Raji (cell line): ENCODE measurements around the gene POU2F3.

Source experiments
- POLR2A ChIP-seq: IDR thresholded peaks from 2 replicates; pipeline ENCODE4 v1.6.1; 2011; ENCODE audit warnings: low read depth, low read length, control low read depth; ENCODE audit not compliant: insufficient read depth

POU2F3 gene

GRCh38 chr11:120239713-120240640, at the start of gene POU2F3:
Gene POU2F3 (plus strand): TSS chr11:120240140. CDS start chr11:120240344, 204 bp downstream.
- no peak for TF ChIP-seq POLR2A

GRCh38 chr11:120191058-120191457, 48.9 kb upstream of the POU2F3 start:
- no peak for TF ChIP-seq POLR2A

- TF ChIP-seq POLR2A: no peak
These were observed 46.9 kb upstream of the POU2F3 start for GRCh38 chr11:120192831-120193625.

- TF ChIP-seq POLR2A: no peak
These were observed 45.8 kb upstream of the POU2F3 start for GRCh38 chr11:120194166-120194565.

DNA sequence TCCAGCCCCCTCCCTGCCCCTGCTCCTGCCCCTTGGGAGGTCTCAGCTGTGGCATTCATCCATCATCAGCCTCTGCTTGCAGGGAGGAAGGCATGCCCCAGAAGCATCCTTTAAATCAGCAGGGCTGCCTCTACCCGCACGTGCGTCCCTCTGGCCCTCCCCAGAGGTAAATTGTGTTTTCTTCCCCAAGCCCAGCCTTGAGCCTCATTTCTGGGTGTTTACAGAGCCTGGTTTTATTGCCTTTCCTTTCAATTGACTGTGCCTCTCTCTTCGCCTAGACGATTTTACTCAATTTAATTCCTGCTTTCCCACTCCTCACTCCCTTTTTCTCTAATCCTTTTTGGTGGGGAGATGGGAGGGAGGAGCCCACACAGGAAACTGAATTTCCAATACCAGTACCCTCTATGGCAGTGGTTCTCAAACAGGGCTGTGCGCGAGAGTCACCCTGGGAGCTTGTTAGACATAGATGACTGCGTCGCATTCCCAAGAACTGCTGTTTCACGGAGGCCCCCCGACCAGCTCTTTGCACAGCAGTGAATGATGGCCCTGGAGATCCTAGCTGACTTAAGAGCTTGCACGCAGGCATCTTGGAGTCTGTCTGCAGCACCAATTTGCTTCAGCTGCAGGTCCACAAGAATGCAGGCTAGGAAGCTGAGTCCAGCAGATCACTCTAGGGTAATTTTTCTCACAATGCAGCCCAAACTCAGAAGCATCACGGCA, 44.2 kb upstream of the POU2F3 start:
- no peak for TF ChIP-seq POLR2A

DNA sequence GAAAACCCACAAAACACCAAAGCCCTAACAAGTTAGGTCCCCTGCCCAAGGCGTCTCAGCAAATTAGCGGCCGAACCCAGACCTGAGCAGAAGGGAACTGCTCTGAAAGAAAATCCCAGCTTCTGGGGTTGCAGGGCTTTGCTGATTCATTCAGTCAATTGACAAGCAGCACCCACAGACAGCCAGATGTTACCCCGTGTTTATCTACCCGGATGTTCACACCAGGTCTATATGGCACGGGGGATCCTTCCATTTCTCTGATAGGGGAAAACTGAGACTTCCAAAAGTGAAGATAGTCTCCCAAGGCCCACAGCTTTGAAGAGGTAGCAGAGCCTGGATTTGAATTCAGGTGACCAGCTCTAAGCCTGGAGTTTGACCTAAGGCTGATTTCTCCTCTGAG, 43.1 kb upstream of the POU2F3 start:
- no peak for TF ChIP-seq POLR2A

- no peak for TF ChIP-seq POLR2A
These were observed 42.6 kb upstream of the POU2F3 start for GRCh38 chr11:120197251-120197891.

DNA sequence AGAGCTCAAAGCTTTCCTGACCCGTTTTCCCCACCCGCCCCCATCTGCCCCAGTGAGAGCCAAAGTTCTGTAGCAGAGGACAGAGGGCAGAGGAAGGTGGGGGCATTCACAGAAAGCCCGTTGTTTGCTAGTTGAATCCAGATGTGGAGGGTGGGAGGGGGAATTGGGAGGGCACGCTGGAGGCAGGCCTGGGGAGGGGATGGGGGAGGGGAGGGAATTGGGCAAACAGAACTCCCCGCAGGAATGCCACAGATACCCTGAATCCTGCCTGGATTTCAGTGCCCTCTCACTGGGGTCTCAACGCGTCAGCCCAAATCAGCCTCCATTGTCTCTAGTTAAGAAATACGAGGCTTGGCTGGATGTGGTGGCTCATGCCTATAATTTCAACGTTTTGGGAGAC, 42.0 kb upstream of the POU2F3 start:
- no peak for TF ChIP-seq POLR2A

GRCh38 chr11:120198403-120198786, 41.5 kb upstream of the POU2F3 start:
- no peak for TF ChIP-seq POLR2A

DNA sequence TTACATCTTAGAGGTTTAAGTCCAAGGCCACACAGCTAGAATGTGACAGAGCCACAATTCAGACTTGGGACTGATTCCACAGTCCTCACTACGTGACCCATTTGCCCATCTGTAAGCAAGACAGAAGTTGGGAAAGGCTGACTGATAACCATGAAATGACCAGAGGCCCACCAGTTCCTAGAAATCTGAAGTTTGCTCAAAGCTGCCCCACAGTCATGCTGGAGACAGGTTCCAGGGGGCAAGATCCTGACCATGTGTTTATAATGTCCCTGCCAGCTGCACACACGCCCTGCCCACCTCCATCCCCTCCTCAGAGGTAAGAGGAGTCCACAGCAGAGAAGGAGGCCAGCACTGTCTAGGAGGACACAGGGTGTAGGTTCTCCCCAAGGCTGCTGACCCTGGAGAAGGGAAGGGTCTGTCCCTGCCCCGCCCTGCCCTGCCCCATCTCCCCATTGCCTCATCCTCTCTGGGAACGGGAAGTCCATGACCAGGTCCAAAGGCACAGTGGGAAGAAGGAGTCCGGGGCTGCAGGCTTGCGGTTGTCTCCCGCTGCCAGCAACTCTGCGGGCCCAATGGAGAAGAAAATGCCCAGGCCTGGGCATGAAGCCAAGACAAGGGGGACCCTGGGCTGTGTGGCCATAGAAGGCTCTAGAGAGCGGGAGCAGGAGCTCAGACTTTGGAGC, 41.0 kb upstream of the POU2F3 start:
- TF ChIP-seq POLR2A: no peak

- no peak for TF ChIP-seq POLR2A
These were observed 40.3 kb upstream of the POU2F3 start for GRCh38 chr11:120199613-120200012.

DNA sequence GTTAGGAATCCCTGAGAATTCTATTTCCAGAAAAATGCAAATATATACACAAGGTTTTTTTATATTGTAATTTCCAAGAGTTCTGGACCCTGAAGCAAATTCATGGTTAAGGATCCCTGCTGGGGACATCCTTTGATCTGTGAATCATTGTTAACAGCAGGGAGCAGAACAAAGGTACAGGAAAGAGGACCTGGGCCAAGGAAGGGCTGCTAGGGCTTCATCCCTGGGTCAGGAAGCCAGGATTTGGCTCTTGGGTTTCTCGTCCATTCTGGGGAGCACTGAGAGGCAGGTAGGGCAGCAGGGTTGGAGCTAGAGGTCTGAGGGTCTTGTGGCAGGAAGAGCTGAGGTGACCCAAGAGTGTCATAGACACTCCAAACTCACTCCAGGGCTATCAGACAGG, 39.3 kb upstream of the POU2F3 start:
- no peak for TF ChIP-seq POLR2A

DNA sequence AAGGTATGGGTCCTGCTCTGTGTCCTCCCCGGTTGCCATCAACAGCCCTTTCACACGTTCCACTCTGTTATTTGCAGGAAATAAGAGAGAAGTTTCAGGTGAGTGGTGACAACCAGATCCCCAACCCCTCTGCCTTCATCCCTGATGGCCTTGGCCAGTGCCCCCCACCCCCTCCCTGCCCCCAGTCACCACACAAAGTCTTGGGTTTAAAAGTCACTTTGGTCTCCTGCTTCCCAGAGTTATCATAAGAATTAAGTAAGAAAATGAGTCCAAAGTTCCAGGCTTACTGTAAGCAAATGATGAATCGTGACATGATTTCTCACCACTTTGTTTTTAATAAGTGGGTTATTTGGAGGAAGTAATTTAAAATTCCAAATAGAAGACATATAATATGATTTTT, 38.3 kb upstream of the POU2F3 start:
- no peak for TF ChIP-seq POLR2A

DNA sequence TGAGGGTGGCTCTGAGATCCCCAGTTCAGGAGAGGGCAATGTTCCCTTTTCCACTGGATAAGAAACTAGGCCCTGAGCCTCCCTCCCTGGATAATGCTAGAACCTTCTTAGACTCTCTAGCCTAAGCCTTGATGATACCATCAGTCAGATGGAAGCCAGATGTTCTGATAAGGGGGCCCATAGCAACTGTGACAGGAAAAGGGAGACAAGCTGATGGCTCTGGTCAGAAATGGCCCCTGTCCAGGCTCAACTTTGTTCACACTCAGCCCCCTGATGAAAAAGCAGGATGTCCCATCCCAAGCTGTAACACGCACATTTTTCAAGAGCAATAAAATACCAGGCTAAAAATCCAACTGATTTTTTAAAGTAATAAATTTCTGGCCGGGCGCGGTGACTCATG, 36.3 kb upstream of the POU2F3 start:
- TF ChIP-seq POLR2A: no peak
